SU-DHL-6 (cell line): ENCODE data around the gene PPP1R9B.

Experiments
- EZH2phosphoT487 ChIP-seq: fragments of 200-600 bp; sonication (generic), shearing (Covaris generic); conservative IDR thresholded peaks from 2 replicates; pipeline ENCODE4 v1.6.1; 2018; ENCODE audit warnings: mild to moderate bottlenecking, antibody characterized with exemption, low read length, moderate library complexity, mixed read lengths
- TF ChIP-seq, protein P1 (sequence below): fragments of 200-600 bp; sonication (generic); IDR thresholded peaks from one replicate; pipeline ENCODE4 v1.5.1; 2017; ENCODE audit warnings: antibody characterized with exemption, mild to moderate bottlenecking, low read length, moderate library complexity; ENCODE audit not compliant: insufficient read depth, poor library complexity, severe bottlenecking

DNA sequence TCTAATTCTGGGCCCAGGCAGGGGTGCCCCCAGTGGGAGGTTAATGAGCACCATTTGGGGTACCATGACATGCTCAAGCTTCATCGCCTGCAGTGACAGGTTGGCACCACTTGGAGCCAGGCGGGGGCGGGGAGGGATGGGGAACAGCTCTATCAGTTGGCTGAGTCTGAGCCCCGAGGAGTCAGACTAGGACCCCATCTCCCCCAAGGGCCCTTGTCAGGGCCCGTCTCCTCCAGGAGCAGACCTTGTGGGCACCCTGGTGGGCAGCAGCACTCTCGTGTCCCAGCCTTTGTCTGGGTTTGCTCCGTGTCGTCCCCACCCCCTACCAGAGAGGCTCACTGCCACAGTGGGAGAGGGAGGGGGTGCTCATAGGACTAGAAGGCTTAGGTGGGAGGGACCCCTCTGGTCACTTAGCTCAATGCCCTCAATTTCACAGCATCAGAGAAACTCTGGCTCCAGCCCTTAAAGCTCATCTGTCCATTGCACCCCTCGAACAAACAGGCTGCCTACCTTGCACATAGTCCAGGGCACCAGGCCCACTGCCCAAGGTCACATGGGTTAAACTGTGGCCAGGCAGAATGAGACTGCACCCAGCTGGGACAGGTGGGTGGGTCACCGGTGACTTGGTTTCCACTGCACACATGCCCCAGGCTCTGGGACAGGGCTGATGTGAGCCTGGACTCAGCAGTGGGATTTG is 4.1 kb downstream of the PPP1R9B start:
- TF ChIP-seq, protein P1, sequence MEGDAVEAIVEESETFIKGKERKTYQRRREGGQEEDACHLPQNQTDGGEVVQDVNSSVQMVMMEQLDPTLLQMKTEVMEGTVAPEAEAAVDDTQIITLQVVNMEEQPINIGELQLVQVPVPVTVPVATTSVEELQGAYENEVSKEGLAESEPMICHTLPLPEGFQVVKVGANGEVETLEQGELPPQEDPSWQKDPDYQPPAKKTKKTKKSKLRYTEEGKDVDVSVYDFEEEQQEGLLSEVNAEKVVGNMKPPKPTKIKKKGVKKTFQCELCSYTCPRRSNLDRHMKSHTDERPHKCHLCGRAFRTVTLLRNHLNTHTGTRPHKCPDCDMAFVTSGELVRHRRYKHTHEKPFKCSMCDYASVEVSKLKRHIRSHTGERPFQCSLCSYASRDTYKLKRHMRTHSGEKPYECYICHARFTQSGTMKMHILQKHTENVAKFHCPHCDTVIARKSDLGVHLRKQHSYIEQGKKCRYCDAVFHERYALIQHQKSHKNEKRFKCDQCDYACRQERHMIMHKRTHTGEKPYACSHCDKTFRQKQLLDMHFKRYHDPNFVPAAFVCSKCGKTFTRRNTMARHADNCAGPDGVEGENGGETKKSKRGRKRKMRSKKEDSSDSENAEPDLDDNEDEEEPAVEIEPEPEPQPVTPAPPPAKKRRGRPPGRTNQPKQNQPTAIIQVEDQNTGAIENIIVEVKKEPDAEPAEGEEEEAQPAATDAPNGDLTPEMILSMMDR = no peak
- TF ChIP-seq EZH2phosphoT487 = no peak
